GM06990 (cell line): Measurements from ENCODE around the gene PHACTR3.

Experiments used
- DNase-seq: peaks from one replicate; pipeline ENCODE4 v3.0.0-alpha.2; 2011; ENCODE audit not compliant: insufficient read length; ENCODE audit errors: extremely low read depth
- H3K27me3 ChIP-seq: replicated peaks from 2 replicates; pipeline ENCODE4 v1.6.0; 2011; ENCODE audit warnings: low read length; ENCODE audit not compliant: control insufficient read depth, insufficient read depth
- H3K36me3 ChIP-seq: 2 replicates; pipeline ENCODE4 v1.5.1; 2011; ENCODE audit warnings: low read length; ENCODE audit not compliant: control insufficient read depth, insufficient read depth
- H3K4me3 ChIP-seq: replicated peaks from 2 replicates; pipeline ENCODE4 v1.5.1; 2011; ENCODE audit warnings: low read depth, mild to moderate bottlenecking, control low read depth, low read length
- CTCF ChIP-seq: IDR thresholded peaks from 2 replicates; pipeline ENCODE4 v1.5.1; 2011; ENCODE audit warnings: low read length, control low read depth, mild to moderate bottlenecking, inconsistent platforms; ENCODE audit not compliant: insufficient read depth, poor library complexity, severe bottlenecking

PHACTR3 gene

GRCh38 chr20:59673998-59674445, 69.7 kb downstream of the PHACTR3 start:
- DNase-seq, result no peak
- no peak for TF ChIP-seq CTCF
- no peak overlapping the region for H3K4me3 ChIP-seq
- H3K27me3 ChIP-seq, result no peaks in the 10 kb centered on the region; the same call in 1 of the 2 replicates
- no peaks in the 10 kb centered on the region for H3K36me3 ChIP-seq

GRCh38 chr20:59676126-59676850, 71.9 kb downstream of the PHACTR3 start:
- no peak for DNase-seq
- Histone ChIP-seq H3K27me3 (no peaks in the 10 kb centered on the region; the same call in 1 of the 2 replicates), H3K36me3 (no peaks in the 10 kb centered on the region), H3K4me3 (no peak overlapping the region)
- TF ChIP-seq CTCF, result no peak

- no peak overlapping the region for H3K4me3 ChIP-seq
- H3K36me3 ChIP-seq, result no peaks in the 10 kb centered on the region
- no peak for DNase-seq
- no peaks in the 10 kb centered on the region; the same call in 1 of the 2 replicates for H3K27me3 ChIP-seq
- no peak for TF ChIP-seq CTCF
Observed at GRCh38 chr20:59676851-59677182, 72.5 kb downstream of the PHACTR3 start.

GRCh38 chr20:59677586-59677985, 73.2 kb downstream of the PHACTR3 start:
- Histone ChIP-seq H3K36me3 (no peaks in the 10 kb centered on the region), H3K4me3 (no peak overlapping the region), H3K27me3 (no peaks in the 10 kb centered on the region; the same call in 1 of the 2 replicates)
- DNase-seq, result no peak
- TF ChIP-seq CTCF, result no peak

GRCh38 chr20:59678288-59678687, 73.9 kb downstream of the PHACTR3 start:
- Histone ChIP-seq H3K4me3 (no peak overlapping the region), H3K27me3 (no peaks in the 10 kb centered on the region; the same call in 1 of the 2 replicates), H3K36me3 (no peaks in the 10 kb centered on the region)
- no peak for DNase-seq
- TF ChIP-seq CTCF, result no peak
